Retinal pigment epithelial cell (primary cell): ENCODE data around the gene SSTR4.

Source experiments
- DNase-seq: peaks from one replicate; pipeline ENCODE4 v3.0.0-alpha.2; 2010; ENCODE audit warnings: low read depth
- H3K4me3 ChIP-seq: 2 replicates; pipeline ENCODE4 v1.5.1; 2011; ENCODE audit warnings: mild to moderate bottlenecking, low read length, control low read depth, moderate library complexity
- TF ChIP-seq, protein P1 (sequence below): conservative IDR thresholded peaks from 2 replicates; pipeline ENCODE4 v1.5.1; 2011; ENCODE audit warnings: low read depth, low read length, control low read depth, inconsistent platforms

The SSTR4 gene

DNA sequence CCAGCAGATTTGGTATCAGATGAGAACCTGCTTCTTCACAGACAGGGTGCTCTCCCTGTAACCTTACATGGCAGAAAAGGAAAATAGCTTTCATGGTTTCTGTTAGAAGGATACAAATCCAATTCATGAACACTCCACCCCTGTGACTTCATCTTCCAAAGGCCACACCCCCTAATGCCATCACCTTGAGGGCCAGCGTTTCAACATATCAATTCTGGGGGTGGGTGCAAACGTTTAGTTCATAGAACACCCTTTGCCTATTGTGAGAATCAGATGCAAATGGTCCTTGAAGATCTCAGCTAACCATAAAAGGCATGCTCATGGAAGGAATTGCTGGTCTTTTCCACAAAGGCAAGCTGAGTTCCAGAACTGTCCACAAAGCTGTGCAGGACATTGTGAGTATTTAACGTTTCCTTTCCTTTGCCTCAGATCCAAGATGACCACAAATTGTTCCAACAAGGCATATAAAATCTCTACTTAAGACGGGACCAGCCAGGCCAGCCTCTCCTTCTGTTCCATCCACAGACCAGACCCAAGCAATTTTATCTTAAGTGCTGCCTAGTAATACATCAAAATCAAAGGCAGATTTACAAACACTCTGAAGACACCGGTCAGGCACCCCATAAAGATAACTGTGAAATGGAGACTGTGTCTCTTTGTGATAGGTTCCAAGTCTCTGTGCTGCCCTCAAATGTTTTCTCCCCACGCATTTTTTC, 34.7 kb upstream of the SSTR4 start:
- no peak overlapping the region for H3K4me3 ChIP-seq
- TF ChIP-seq, protein P1, sequence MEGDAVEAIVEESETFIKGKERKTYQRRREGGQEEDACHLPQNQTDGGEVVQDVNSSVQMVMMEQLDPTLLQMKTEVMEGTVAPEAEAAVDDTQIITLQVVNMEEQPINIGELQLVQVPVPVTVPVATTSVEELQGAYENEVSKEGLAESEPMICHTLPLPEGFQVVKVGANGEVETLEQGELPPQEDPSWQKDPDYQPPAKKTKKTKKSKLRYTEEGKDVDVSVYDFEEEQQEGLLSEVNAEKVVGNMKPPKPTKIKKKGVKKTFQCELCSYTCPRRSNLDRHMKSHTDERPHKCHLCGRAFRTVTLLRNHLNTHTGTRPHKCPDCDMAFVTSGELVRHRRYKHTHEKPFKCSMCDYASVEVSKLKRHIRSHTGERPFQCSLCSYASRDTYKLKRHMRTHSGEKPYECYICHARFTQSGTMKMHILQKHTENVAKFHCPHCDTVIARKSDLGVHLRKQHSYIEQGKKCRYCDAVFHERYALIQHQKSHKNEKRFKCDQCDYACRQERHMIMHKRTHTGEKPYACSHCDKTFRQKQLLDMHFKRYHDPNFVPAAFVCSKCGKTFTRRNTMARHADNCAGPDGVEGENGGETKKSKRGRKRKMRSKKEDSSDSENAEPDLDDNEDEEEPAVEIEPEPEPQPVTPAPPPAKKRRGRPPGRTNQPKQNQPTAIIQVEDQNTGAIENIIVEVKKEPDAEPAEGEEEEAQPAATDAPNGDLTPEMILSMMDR = no peak
- DNase-seq = no peak

DNA sequence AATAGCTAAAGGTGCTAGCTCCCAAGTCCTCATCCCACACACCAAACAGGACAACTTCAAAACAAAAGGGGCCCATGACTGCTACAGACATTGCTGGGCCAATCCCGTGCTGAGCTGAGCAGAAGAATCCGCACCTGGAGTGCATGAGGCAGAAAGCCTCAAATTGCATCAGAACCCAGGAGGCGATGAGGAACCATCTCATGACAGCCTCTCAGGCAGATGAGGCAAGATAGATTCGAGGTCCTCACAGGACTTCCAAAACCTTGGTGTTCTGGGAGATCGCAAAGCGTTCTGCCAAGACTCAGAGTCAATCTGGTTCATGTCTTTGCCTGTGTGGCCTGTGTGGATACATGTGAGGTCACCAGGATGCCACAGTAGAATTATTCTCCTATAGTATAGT, 32.8 kb upstream of the SSTR4 start:
- TF ChIP-seq, protein P1 = no peak
- no peak for DNase-seq
- H3K4me3 ChIP-seq = no peak overlapping the region

DNA sequence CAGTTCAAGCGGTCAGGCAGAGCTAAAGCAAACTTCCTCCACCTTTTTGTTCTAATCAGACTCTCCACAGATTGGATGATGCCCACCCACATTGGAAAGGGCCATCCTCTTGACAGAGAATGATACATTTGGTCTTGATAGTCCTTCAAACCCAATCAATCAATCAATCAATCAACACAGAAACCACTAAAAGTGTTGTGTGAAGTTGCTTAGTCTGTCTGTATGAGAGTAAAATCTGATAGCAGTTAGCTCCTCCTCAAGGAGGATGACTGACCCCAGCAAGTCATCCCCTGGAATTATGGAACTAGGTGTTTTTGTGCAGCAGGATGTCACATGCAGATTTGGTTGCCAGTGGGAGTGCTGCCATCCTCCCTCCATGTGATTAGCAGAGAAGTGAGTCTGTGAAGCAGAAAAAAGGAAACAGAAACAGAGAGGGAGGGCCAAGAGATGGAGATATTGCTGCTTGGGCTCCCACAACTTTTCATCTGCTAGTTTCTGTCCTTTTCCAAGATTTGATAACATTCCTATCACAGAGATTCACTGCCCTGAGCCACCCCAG, 32.0 kb upstream of the SSTR4 start:
- TF ChIP-seq, protein P1 = no peak
- H3K4me3 ChIP-seq = no peak overlapping the region
- no peak for DNase-seq

DNA sequence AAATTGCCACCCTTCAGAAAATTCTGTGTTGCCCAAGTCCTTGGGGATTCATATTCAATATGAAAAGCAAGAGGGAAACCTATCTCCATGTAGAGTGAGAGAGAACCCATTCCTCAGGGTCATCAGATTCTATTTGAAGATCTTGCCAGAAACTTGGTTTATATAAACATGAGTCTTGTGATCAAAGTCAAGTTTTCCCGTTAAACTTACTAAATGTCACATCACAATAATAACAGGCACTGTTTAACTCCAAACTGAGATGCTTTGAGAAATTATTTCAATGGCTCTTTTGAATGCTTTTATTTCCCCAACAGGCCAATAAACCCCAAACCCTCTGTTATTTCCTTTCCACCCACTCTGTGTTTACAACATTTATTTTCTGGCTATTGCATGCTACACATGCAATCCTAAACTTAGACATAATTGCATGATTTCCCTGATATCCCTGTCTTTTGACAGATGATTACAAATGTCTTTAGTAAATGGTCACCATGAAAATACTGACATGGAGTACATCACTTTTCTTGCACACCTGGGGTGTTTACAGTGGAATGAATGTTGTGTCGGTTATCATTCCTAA, 31.1 kb upstream of the SSTR4 start:
- no peak for DNase-seq
- no peak overlapping the region for H3K4me3 ChIP-seq
- TF ChIP-seq, protein P1 = no peak

DNA sequence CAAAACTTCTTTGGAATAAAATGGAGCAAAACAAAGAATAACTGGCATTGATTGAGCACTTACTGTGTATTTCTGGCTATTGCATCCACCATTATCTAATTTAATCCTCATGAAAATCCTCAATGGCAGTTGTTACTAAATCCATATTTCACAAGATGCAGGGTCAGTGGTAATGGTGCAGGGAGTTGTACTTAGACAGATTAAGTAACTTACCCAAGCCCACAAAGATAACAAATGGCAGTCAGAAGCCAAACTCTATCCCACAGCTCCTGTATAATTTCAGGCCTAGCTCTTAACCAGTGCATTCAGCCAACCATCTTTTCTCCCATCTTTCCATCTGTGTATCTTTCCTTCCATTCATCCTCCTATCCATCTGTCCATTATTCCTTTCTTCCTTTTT, 29.3 kb upstream of the SSTR4 start:
- TF ChIP-seq, protein P1 = no peak
- H3K4me3 ChIP-seq = no peak overlapping the region
- DNase-seq = no peak

DNA sequence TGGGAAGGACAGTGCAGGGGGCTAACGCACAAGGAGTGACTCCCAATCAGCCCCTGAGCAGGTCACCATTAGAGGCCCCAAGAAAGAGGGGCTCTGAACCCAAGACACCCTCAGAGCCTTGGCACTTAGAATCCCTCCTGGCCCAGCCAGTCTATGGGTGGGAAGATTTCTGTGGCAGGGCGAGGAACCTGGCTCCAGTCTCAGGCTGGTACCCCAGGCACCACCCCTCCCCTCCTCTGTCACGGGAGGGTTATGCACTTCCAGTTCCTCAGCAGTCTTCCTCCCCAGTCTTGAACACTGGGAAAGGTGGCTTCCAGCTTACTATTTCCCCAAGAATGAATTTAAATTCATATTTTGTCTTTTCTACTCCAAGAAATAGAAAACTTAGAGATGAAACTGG, 27.6 kb upstream of the SSTR4 start:
- no peak for DNase-seq
- TF ChIP-seq, protein P1 = no peak
- H3K4me3 ChIP-seq = no peak overlapping the region

DNA sequence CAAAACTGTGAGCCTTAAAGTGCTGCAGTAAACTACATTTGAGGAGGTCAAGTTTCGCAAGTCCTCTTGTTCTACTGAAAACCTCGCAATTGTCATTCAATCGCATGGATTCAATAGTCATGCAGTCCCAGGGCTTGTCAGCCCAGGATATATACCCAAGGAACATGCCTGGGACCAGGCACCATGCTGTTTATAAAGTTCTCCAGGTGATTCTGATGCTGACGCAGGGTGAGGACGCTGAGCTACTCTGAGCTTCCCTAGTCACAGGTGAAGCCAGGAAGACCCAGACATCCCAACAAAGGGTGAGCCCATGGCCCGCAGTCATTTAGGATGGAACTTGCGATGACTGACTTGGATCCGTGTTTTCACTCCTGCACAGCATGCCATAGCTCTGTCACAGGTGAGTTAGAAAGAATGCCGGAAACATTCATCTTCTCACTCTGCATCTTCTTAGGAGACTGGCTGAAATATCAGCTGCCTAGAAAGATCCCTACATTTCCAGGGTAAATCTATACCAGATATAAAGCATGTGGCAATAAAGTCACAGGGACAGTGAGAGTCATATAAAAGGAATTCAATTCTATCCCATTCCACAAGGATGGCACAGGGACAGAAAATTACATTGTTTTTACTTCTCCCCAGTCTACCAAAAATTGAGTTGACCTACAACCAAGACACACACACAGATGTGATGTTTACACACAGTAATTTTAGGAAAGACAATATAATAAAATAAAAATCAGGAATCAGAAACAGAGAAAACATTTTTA, 27.0 kb upstream of the SSTR4 start:
- no peak for DNase-seq
- TF ChIP-seq, protein P1 = no peak
- H3K4me3 ChIP-seq = no peak overlapping the region
